HepG2 (cell line): ENCODE results near the gene CASP1. TPM values are rescaled to one million over a fixed set of nuclear protein-coding genes. Genes with fewer than 3 reads are reported as not detected.

Experiments
- ATAC-seq: fragments of 200-7000 bp; cut with Tn5 transposase; 3 replicates; pipeline ENCODE4 v1.9.1; 2020; ENCODE audit warnings: mild to moderate bottlenecking, moderate library complexity
- BruUV-seq: library from RNA; stranded (reverse); fragments of 400-500 nt; replicated peaks from 2 replicates; lab custom pipeline; 2021; lab: Mats Ljungman, UMichigan
- CTCF ChIA-PET: fragments of 300-600 bp; formaldehyde crosslinking; extraction: SDS; loops from one replicate; lab custom pipeline; 2021; ENCODE audit warnings: low total read pairs, inconsistent platforms, low intra/inter-chr PET ratio; lab: Yijun Ruan, JAX
- POLR2A ChIA-PET: fragments of 350-600 bp; sonication (Branson Sonifier 250); formaldehyde crosslinking; loops from one replicate; lab custom pipeline; 2020; ENCODE audit warnings: antibody characterized with exemption, inconsistent platforms; lab: Yijun Ruan, JAX
- DNase-seq: peaks from one replicate; pipeline ENCODE4 v3.0.0-alpha.2; 2015; ENCODE audit warnings: low spot score
- FAIRE-seq: peaks from 3 replicates; lab custom pipeline; 2011; peaks lifted over from hg19 to GRCh38; lab: Jason Lieb, UNC
- H2AFZ ChIP-seq: one replicate; pipeline ENCODE4 v1.6.1; 2011; ENCODE audit warnings: low read length, inconsistent platforms
- H3K27ac ChIP-seq: fragments of 300-600 bp; 3 replicates; pipeline ENCODE4 v1.8.0; 2011; ENCODE audit warnings: mixed run types, mild to moderate bottlenecking, mixed read lengths, low read length, inconsistent platforms; ENCODE audit not compliant: insufficient read depth; ENCODE audit errors: extremely low read length
- H3K27me3 ChIP-seq, 2 experiments: fragments of 200-600 bp in 1 of 2; 2 replicates in 1 of 2; 3 replicates in 1 of 2; pipeline versions ENCODE4 v1.6.0 to v1.8.0; 2011; ENCODE audit warnings: low read length in 2 of 2, mild to moderate bottlenecking in 2 of 2, moderate library complexity in 2 of 2, inconsistent platforms in 1 of 2; ENCODE audit not compliant: insufficient read depth in 2 of 2, control insufficient read depth in 1 of 2
- H3K36me3 ChIP-seq, 2 experiments: fragments of 200-600 bp in 1 of 2; replicated peaks in 1 of 2; 2 replicates in 1 of 2; 3 replicates in 1 of 2; pipeline versions ENCODE4 v1.5.1 to v1.8.0; 2011; ENCODE audit warnings: low read length in 2 of 2, inconsistent platforms in 1 of 2; ENCODE audit not compliant: insufficient read depth in 2 of 2, control insufficient read depth in 1 of 2
- H3K4me1 ChIP-seq: 2 replicates; pipeline ENCODE4 v1.5.1; 2012; ENCODE audit warnings: low read length, inconsistent platforms; ENCODE audit not compliant: insufficient read depth
- H3K4me2 ChIP-seq: 2 replicates; pipeline ENCODE4 v1.6.0; 2011; ENCODE audit warnings: low read depth, low read length, inconsistent platforms
- H3K4me3 ChIP-seq, 3 experiments: fragments of 200-600 bp in 1 of 3; sonication (generic), shearing (Covaris generic) in 1 of 3; replicated peaks in 1 of 3; 2 replicates each; pipeline ENCODE4 v1.5.1; 2011 to 2016; ENCODE audit warnings: low read length in 3 of 3, inconsistent platforms in 2 of 3, low read depth in 2 of 3, mild to moderate bottlenecking in 2 of 3, control low read depth in 1 of 3, mixed read lengths in 1 of 3; ENCODE audit not compliant: insufficient read depth in 1 of 3
- H3K79me2 ChIP-seq: one replicate; pipeline ENCODE4 v1.6.1; 2011; ENCODE audit warnings: low read length, inconsistent platforms; ENCODE audit not compliant: insufficient read depth
- H3K9ac ChIP-seq: 2 replicates; pipeline ENCODE4 v1.6.0; 2011; ENCODE audit warnings: mild to moderate bottlenecking, low read depth, low read length, inconsistent platforms; ENCODE audit not compliant: insufficient read depth
- H3K9me3 ChIP-seq: 2 replicates; pipeline ENCODE4 v1.5.1; 2012; ENCODE audit warnings: mild to moderate bottlenecking, low read length
- H4K20me1 ChIP-seq: 2 replicates; pipeline ENCODE4 v1.6.0; 2011; ENCODE audit warnings: inconsistent platforms, mild to moderate bottlenecking, low read length, moderate library complexity; ENCODE audit not compliant: insufficient read depth
- FOXC1 ChIP-seq: sonication (generic); formaldehyde crosslinking; IDR thresholded peaks from 2 replicates; pipeline ENCODE4 v1.8.0; 2022; ENCODE audit warnings: mild to moderate bottlenecking, missing genetic modification reagents, borderline replicate concordance
- FOXK2 ChIP-seq: fragments of 450-650 bp; IDR thresholded peaks from 2 replicates; pipeline ENCODE4 v1.6.1; 2016
- ISL2 ChIP-seq: sonication (generic); formaldehyde crosslinking; IDR thresholded peaks from 2 replicates; pipeline ENCODE4 v1.5.0; 2020; ENCODE audit warnings: missing genetic modification reagents
- JUND ChIP-seq: sonication (generic); formaldehyde crosslinking; IDR thresholded peaks from 2 replicates; pipeline ENCODE4 v1.8.0; 2022; ENCODE audit warnings: mild to moderate bottlenecking, missing genetic modification reagents
- KDM5B ChIP-seq: sonication (generic); formaldehyde crosslinking; IDR thresholded peaks from 2 replicates; pipeline ENCODE4 v1.4.0; 2020; ENCODE audit warnings: missing genetic modification reagents, mild to moderate bottlenecking, borderline replicate concordance
- LCORL ChIP-seq, 2 experiments: fragments of 450-650 bp in 1 of 2; sonication (generic) in 1 of 2; formaldehyde crosslinking in 1 of 2; IDR thresholded peaks; 2 replicates each; pipeline versions ENCODE4 v1.5.0 to v1.6.1; 2017 to 2020; ENCODE audit warnings: antibody characterized with exemption in 1 of 2, missing genetic modification reagents in 1 of 2
- MEIS1 ChIP-seq: sonication (generic); formaldehyde crosslinking; IDR thresholded peaks from 2 replicates; pipeline ENCODE4 v1.9.0; 2021; ENCODE audit warnings: mild to moderate bottlenecking, missing genetic modification reagents, moderate library complexity, borderline replicate concordance
- RFXAP ChIP-seq: sonication (generic); formaldehyde crosslinking; IDR thresholded peaks from 2 replicates; pipeline ENCODE4 v1.4.0; 2020; ENCODE audit warnings: missing genetic modification reagents, borderline replicate concordance
- TEAD3 ChIP-seq: optimal IDR thresholded peaks from 2 replicates; pipeline ENCODE3; 2016; ENCODE audit warnings: borderline replicate concordance
- ZMYM2 ChIP-seq: sonication (generic); formaldehyde crosslinking; IDR thresholded peaks from 2 replicates; pipeline ENCODE4 v1.8.0; 2022; ENCODE audit warnings: mild to moderate bottlenecking, missing genetic modification reagents
- ZNF20 ChIP-seq: sonication (generic); formaldehyde crosslinking; IDR thresholded peaks from 2 replicates; pipeline ENCODE4 v1.4.0; 2020; ENCODE audit warnings: mild to moderate bottlenecking, moderate library complexity, missing genetic modification reagents
- ZNF274 ChIP-seq: sonication (generic); formaldehyde crosslinking; IDR thresholded peaks from 2 replicates; pipeline ENCODE4 v1.5.1; 2020; ENCODE audit warnings: mild to moderate bottlenecking, missing genetic modification reagents
- ZNF768 ChIP-seq: sonication (generic); formaldehyde crosslinking; IDR thresholded peaks from 2 replicates; pipeline ENCODE4 v1.4.0; 2020; ENCODE audit warnings: missing genetic modification reagents
- in situ Hi-C: cut with HindIII; loops from 2 replicates; pipeline ENCODE4 v1.10.0; 2017; ENCODE audit warnings: low pct_unique_long_range_greater_than_20kb; ENCODE audit not compliant: extremely low pct_ligation_motif_present
- intact Hi-C: fragments of 100-400 bp; cut with micrococcal nuclease; formaldehyde crosslinking; loops from one replicate; pipeline ENCODE4 v1.10.0; 2022; ENCODE audit not compliant: unreplicated experiment
- polyA plus RNA-seq, 8 experiments: library from polyadenylated mRNA; depleted of rRNA in 3 of 8; stranded (reverse) in 7 of 8; unstranded in 1 of 8; fragments of >200 nt; fragmentation: Illumina TruSeq in 4 of 8; extraction: Trizol in 4 of 8; gene quantifications; 2 replicates each; pipeline versions ENCODE4 v1.2.1 to v1.2.3, GENCODE V29; 2011 to 2016; ENCODE audit warnings: low read depth in 4 of 8, missing spikeins in 1 of 8, mixed read lengths in 1 of 8; ENCODE audit not compliant: insufficient read depth in 1 of 8
- total RNA-seq, 5 experiments: library from RNA; depleted of rRNA; stranded (reverse); fragments of >200 nt; fragmentation: Illumina TruSeq; extraction: Trizol; gene quantifications; 2 replicates each; pipeline ENCODE4 v1.2.3, GENCODE V29; 2016; ENCODE audit warnings: low read depth in 1 of 5
- TF ChIP-seq, protein P1 (sequence below): fragments of 450-650 bp; IDR thresholded peaks from 2 replicates; pipeline ENCODE4 v1.6.1; 2017; ENCODE audit warnings: mild to moderate bottlenecking
- TF ChIP-seq, protein P2 (sequence below): sonication (generic); formaldehyde crosslinking; IDR thresholded peaks from 2 replicates; pipeline ENCODE4 v1.5.1; 2020; ENCODE audit warnings: missing genetic modification reagents, mild to moderate bottlenecking, borderline replicate concordance
- TF ChIP-seq, protein P3 (sequence below): sonication (generic); formaldehyde crosslinking; IDR thresholded peaks from 2 replicates; pipeline ENCODE4 v1.8.0; 2022; ENCODE audit warnings: mild to moderate bottlenecking, missing genetic modification reagents, moderate library complexity

The CASP1 gene
- total and polyA plus RNA-seq, 2 of the 13 experiments (the other 11 are each of a cell fraction or from before 2014, with no cell fraction given), result 0.34 to 5.2 TPM

DNA sequence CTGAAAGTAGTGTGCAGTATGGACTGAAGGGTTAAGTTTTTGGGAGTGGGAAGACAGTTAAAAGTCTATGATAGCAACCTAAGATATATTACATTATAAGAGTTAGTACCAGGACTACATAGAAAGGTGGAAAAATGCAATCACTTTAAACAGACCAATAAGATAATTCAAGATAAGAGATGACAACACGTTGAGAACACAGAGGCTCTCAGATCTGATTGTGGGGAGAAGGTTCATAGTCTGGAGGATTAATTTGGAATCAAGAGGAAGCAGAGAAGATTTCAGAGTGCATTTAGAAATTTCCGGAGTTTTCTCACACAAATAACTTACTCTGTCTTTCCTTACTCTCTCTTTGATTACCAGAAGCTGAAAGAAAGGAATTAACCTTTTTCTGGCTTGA lies 12.4 kb downstream of the CASP1 start (continued):
- TF ChIP-seq, protein P1, sequence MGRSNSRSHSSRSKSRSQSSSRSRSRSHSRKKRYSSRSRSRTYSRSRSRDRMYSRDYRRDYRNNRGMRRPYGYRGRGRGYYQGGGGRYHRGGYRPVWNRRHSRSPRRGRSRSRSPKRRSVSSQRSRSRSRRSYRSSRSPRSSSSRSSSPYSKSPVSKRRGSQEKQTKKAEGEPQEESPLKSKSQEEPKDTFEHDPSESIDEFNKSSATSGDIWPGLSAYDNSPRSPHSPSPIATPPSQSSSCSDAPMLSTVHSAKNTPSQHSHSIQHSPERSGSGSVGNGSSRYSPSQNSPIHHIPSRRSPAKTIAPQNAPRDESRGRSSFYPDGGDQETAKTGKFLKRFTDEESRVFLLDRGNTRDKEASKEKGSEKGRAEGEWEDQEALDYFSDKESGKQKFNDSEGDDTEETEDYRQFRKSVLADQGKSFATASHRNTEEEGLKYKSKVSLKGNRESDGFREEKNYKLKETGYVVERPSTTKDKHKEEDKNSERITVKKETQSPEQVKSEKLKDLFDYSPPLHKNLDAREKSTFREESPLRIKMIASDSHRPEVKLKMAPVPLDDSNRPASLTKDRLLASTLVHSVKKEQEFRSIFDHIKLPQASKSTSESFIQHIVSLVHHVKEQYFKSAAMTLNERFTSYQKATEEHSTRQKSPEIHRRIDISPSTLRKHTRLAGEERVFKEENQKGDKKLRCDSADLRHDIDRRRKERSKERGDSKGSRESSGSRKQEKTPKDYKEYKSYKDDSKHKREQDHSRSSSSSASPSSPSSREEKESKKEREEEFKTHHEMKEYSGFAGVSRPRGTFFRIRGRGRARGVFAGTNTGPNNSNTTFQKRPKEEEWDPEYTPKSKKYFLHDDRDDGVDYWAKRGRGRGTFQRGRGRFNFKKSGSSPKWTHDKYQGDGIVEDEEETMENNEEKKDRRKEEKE, result no peak
- TF ChIP-seq ZNF274 (CRISPR knock-in tag), result no peak

DNA sequence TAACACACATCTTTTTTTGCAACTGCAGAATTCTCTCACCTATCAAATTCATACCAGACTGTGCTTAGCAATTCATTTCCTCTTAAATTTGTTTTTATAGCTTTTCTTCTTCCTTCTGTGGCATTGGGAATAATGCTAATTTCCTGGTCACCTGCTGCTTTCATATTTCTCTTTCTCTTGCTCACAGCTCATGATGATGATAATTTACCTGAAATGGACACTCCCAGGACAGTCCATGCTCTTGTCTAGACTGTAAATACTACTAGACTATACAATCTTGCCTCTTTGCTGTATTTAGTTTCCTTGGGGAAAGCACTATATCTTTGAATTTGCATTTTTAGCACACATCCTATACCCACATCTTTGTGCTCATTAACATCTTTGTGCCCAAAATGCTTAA lies 27.5 kb downstream of the CASP1 start:
- BruUV-seq, result no TSS peak
- POLR2A ChIA-PET, result no interaction called here
- no peak overlapping the region for H2AFZ ChIP-seq

More for the DNA sequence above, 27.5 kb downstream of the CASP1 start:
- H4K20me1 ChIP-seq, result no peaks in the 10 kb centered on the region
- FAIRE-seq (no peak), DNase-seq (no peak), ATAC-seq (no peak)
- H3K36me3 ChIP-seq, result no peaks in the 10 kb centered on the region
- H3K4me1 ChIP-seq, result peaks cover 18% of the 10 kb centered on the region
- intact Hi-C loops, result no loop called here
- H3K9me3 ChIP-seq, result no peaks in the 10 kb centered on the region
- CTCF ChIA-PET, result no interaction called here
- TF ChIP-seq RFXAP (CRISPR knock-in tag) (no peak), MEIS1 (CRISPR knock-in tag) (no peak), ZMYM2 (no peak), JUND (CRISPR knock-in tag) (no peak), ISL2 (CRISPR knock-in tag) (no peak), ZNF20 (CRISPR knock-in tag) (no peak), LCORL (IDR thresholded peaks at IDR 0.05) (no peak), LCORL (CRISPR knock-in tag; IDR thresholded peaks at IDR 0.05) (no peak), FOXK2 (no peak), TEAD3 (no peak), KDM5B (CRISPR knock-in tag) (no peak), FOXC1 (CRISPR knock-in tag) (no peak), ZNF768 (no peak)
- TF ChIP-seq, protein P2, sequence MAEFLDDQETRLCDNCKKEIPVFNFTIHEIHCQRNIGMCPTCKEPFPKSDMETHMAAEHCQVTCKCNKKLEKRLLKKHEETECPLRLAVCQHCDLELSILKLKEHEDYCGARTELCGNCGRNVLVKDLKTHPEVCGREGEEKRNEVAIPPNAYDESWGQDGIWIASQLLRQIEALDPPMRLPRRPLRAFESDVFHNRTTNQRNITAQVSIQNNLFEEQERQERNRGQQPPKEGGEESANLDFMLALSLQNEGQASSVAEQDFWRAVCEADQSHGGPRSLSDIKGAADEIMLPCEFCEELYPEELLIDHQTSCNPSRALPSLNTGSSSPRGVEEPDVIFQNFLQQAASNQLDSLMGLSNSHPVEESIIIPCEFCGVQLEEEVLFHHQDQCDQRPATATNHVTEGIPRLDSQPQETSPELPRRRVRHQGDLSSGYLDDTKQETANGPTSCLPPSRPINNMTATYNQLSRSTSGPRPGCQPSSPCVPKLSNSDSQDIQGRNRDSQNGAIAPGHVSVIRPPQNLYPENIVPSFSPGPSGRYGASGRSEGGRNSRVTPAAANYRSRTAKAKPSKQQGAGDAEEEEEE (CRISPR knock-in tag), result no peak
- TF ChIP-seq, protein P3, sequence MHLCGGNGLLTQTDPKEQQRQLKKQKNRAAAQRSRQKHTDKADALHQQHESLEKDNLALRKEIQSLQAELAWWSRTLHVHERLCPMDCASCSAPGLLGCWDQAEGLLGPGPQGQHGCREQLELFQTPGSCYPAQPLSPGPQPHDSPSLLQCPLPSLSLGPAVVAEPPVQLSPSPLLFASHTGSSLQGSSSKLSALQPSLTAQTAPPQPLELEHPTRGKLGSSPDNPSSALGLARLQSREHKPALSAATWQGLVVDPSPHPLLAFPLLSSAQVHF, result no peak
- no peak overlapping the region for H3K9ac ChIP-seq
- no peak overlapping the region for H3K27ac ChIP-seq
- H3K4me2 ChIP-seq, result no peak overlapping the region
- H3K27me3 ChIP-seq, result no peaks in the 10 kb centered on the region; a peak in 1 of 5 replicates
- H3K4me3 ChIP-seq, result no peak overlapping the region
- in situ Hi-C loops, result no loop called here
- H3K79me2 ChIP-seq, result no peaks in the 10 kb centered on the region
